ENCODE data around the gene PPM1K. TPM values are rescaled to one million over a fixed set of nuclear protein-coding genes. Genes with fewer than 3 reads are reported as not detected.

PPM1K gene
- total and polyA plus RNA-seq, 9 of the 15 experiments (the other 6 are each of a cell fraction or from before 2014, with no cell fraction given) = 8.2 to 18.0 (median 10.5) TPM

- Histone ChIP-seq H3K9me1 (ENCODE audit: control insufficient read depth, insufficient read depth, low read length) (no peaks in the 10 kb centered on the region), H3K36me3 (ENCODE audit: control insufficient read depth, insufficient read depth, low read length) (no peaks in the 10 kb centered on the region), H2AFZ (ENCODE audit: low read depth, low read length) (no peak overlapping the region), H3K9ac (ENCODE audit: insufficient read depth in 1 of 2, low read depth in 2 of 2, low read length in 2 of 2) (no peak overlapping the region), H3K4me2 (ENCODE audit: insufficient read depth, low read length) (no peak overlapping the region), H3K9me3 (replicated peaks; ENCODE audit: control insufficient read depth, insufficient read depth, low read depth, low read length) (no peaks in the 10 kb centered on the region), H3K4me3 (no peak overlapping the region), H4K20me1 (replicated peaks; ENCODE audit: control insufficient read depth, insufficient read depth, low read length) (no peaks in the 10 kb centered on the region), H3K27me3 (ENCODE audit: control insufficient read depth in 2 of 2, insufficient read depth in 2 of 2, low read length in 2 of 2) (no peaks in the 10 kb centered on the region), H3K27ac (ENCODE audit: extremely low read depth, low read depth, low read length) (no peak overlapping the region), H3K79me2 (ENCODE audit: control insufficient read depth, insufficient read depth, low read length) (no peaks in the 10 kb centered on the region), H3K4me1 (replicated peaks in 1 of 2; ENCODE audit: control insufficient read depth in 2 of 2, insufficient read depth in 2 of 2, low read length in 2 of 2) (no peaks in the 10 kb centered on the region)
- ChIA-PET CTCF (ENCODE audit: low intra/inter-chr PET ratio) (no interaction called here), POLR2A (interaction anchor here (1.3 kb wide), 1 partner anchor 36 kb away, joined by 4 read pairs; no protein-coding TSS in a partner anchor)
- no peak for ATAC-seq
- BruUV-seq (replicated peaks) = no TSS peak
- no peak for FAIRE-seq
- WGBS (ENCODE audit: insufficient coverage, low coverage, missing lambda C conversion rate) = 0% methylated on average over 1 of the region's 1 CpG
- in situ Hi-C loops (cut with MboI) = no loop called here
- no peak for DNase-seq (ENCODE audit: extremely low read depth in 1 of 4, low spot score in 3 of 4)
- intact Hi-C loops (cut with micrococcal nuclease) = no loop called here
- TF ChIP-seq, protein P1, sequence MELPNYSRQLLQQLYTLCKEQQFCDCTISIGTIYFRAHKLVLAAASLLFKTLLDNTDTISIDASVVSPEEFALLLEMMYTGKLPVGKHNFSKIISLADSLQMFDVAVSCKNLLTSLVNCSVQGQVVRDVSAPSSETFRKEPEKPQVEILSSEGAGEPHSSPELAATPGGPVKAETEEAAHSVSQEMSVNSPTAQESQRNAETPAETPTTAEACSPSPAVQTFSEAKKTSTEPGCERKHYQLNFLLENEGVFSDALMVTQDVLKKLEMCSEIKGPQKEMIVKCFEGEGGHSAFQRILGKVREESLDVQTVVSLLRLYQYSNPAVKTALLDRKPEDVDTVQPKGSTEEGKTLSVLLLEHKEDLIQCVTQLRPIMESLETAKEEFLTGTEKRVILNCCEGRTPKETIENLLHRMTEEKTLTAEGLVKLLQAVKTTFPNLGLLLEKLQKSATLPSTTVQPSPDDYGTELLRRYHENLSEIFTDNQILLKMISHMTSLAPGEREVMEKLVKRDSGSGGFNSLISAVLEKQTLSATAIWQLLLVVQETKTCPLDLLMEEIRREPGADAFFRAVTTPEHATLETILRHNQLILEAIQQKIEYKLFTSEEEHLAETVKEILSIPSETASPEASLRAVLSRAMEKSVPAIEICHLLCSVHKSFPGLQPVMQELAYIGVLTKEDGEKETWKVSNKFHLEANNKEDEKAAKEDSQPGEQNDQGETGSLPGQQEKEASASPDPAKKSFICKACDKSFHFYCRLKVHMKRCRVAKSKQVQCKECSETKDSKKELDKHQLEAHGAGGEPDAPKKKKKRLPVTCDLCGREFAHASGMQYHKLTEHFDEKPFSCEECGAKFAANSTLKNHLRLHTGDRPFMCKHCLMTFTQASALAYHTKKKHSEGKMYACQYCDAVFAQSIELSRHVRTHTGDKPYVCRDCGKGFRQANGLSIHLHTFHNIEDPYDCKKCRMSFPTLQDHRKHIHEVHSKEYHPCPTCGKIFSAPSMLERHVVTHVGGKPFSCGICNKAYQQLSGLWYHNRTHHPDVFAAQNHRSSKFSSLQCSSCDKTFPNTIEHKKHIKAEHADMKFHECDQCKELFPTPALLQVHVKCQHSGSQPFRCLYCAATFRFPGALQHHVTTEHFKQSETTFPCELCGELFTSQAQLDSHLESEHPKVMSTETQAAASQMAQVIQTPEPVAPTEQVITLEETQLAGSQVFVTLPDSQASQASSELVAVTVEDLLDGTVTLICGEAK (IDR thresholded peaks at IDR 0.05) = no peak
- TF ChIP-seq, protein P1 (CRISPR knock-in tag; IDR thresholded peaks at IDR 0.05) = no peak
- TF ChIP-seq NR2F6 (CRISPR knock-in tag; IDR thresholded peaks at IDR 0.05) (no peak), ZNF778 (CRISPR knock-in tag; IDR thresholded peaks at IDR 0.05) (no peak), MTA2 (IDR thresholded peaks at IDR 0.05; ENCODE audit: low read depth) (no peak), SAFB2 (IDR thresholded peaks at IDR 0.05; ENCODE audit: borderline replicate concordance, low read depth, low read length, severe bottlenecking) (no peak), SPI1 (IDR thresholded peaks at IDR 0.05; ENCODE audit: borderline replicate concordance, low read depth, low read length) (no peak), ZNF512 (tag; IDR thresholded peaks at IDR 0.05) (no peak), PHB (CRISPR knock-in tag; IDR thresholded peaks at IDR 0.05) (no peak), ZKSCAN8 (CRISPR knock-in tag; IDR thresholded peaks at IDR 0.05) (no peak), ILK (tag; IDR thresholded peaks at IDR 0.05; ENCODE audit: borderline replicate concordance, low read depth) (no peak), SMAD3 (CRISPR knock-in tag; conservative IDR thresholded peaks at IDR 0.05) (no peak), CHCHD3 (CRISPR knock-in tag; IDR thresholded peaks at IDR 0.05) (no peak), ZNF239 (CRISPR knock-in tag; IDR thresholded peaks at IDR 0.05) (no peak)
Measured at GRCh38 chr4:88320224-88320779, 35.9 kb upstream of the PPM1K start.
